Naive thymus-derived CD4-positive, alpha-beta T cell (primary cell): ENCODE data around the gene FNDC3A. TPM values are rescaled to one million over a fixed set of nuclear protein-coding genes. Genes with fewer than 3 reads are reported as not detected.
"Not testable (repeated sequence)": the region's sequence is repeated elsewhere in the genome, so short reads cannot be mapped to it uniquely, and the experiment has no call there.

Experiments used
- ATAC-seq: fragments of 150-1000 bp; cut with Tn5 transposase; 2 replicates; pipeline ENCODE4 v1.10.0; 2021; ENCODE audit warnings: mild to moderate bottlenecking, moderate library complexity
- CTCF ChIA-PET: fragments of 350-600 bp; sonication (Branson Sonifier 250); formaldehyde crosslinking; loops from one replicate; lab custom pipeline; 2021; ENCODE audit warnings: antibody characterized with exemption; lab: Charles Lee
- POLR2A ChIA-PET: fragments of 350-600 bp; sonication (Branson Sonifier 250); formaldehyde crosslinking; loops from one replicate; lab custom pipeline; 2021; ENCODE audit warnings: antibody characterized with exemption, inconsistent platforms; lab: Charles Lee
- DNase-seq, 9 donors: peaks; one replicate each; pipeline versions ENCODE4 v3.0.0 to v3.0.0-alpha.2; 2020 to 2022; ENCODE audit warnings: mixed read lengths in 1 of 9
- H3K27ac ChIP-seq: one replicate; pipeline ENCODE4 v1.7.0; 2013; ENCODE audit warnings: mild to moderate bottlenecking, low read depth, low read length, moderate library complexity
- H3K27me3 ChIP-seq, 2 donors: one replicate each; pipeline ENCODE4 v1.7.0; 2013; ENCODE audit warnings: low read length in 2 of 2, mild to moderate bottlenecking in 2 of 2, moderate library complexity in 2 of 2; ENCODE audit not compliant: control insufficient read depth in 2 of 2, insufficient read depth in 2 of 2
- H3K36me3 ChIP-seq, 3 experiments: 1 replicate in 2 of 3; 2 replicates in 1 of 3; pipeline ENCODE4 v1.7.0; 2013; ENCODE audit warnings: low read length in 3 of 3, mild to moderate bottlenecking in 3 of 3, moderate library complexity in 1 of 3; ENCODE audit not compliant: insufficient read depth in 3 of 3, control insufficient read depth in 2 of 3
- H3K4me1 ChIP-seq, 2 donors: one replicate each; pipeline ENCODE4 v1.7.0; 2013; ENCODE audit warnings: low read length in 2 of 2, mild to moderate bottlenecking in 2 of 2, moderate library complexity in 1 of 2; ENCODE audit not compliant: control insufficient read depth in 2 of 2, insufficient read depth in 2 of 2
- H3K4me3 ChIP-seq: 2 replicates; pipeline ENCODE4 v1.7.0; 2013; ENCODE audit warnings: mild to moderate bottlenecking, low read length
- H3K9me3 ChIP-seq, 3 experiments: 1 replicate in 2 of 3; 2 replicates in 1 of 3; pipeline ENCODE4 v1.7.0; 2013; ENCODE audit warnings: low read length in 3 of 3; ENCODE audit not compliant: control insufficient read depth in 2 of 3
- H3K27ac Mint-ChIP-seq, 9 donors: one replicate each; pipeline ENCODE4 v1.8.0; 2020 to 2022; ENCODE audit warnings: mixed read lengths in 9 of 9, mild to moderate bottlenecking in 8 of 9, moderate library complexity in 5 of 9, inconsistent platforms in 2 of 9
- H3K27me3 Mint-ChIP-seq, 5 donors: one replicate each; pipeline ENCODE4 v1.8.0; 2021 to 2022; ENCODE audit warnings: mixed read lengths in 5 of 5, mild to moderate bottlenecking in 1 of 5
- H3K36me3 Mint-ChIP-seq, 5 donors: one replicate each; pipeline ENCODE4 v1.8.0; 2020 to 2022; ENCODE audit warnings: mixed read lengths in 5 of 5, mild to moderate bottlenecking in 3 of 5, inconsistent platforms in 1 of 5
- H3K4me1 Mint-ChIP-seq, 7 donors: one replicate each; pipeline ENCODE4 v1.8.0; 2020 to 2022; ENCODE audit warnings: mixed read lengths in 7 of 7, mild to moderate bottlenecking in 3 of 7, inconsistent platforms in 1 of 7
- H3K4me3 Mint-ChIP-seq, 10 donors: one replicate each; pipeline ENCODE4 v1.8.0; 2020 to 2022; ENCODE audit warnings: mild to moderate bottlenecking in 10 of 10, mixed read lengths in 10 of 10, moderate library complexity in 6 of 10, inconsistent platforms in 2 of 10
- H3K9me3 Mint-ChIP-seq, 11 donors: one replicate each; pipeline ENCODE4 v1.8.0; 2020 to 2022; ENCODE audit warnings: mixed read lengths in 11 of 11, mild to moderate bottlenecking in 4 of 11, inconsistent platforms in 1 of 11, moderate library complexity in 1 of 11
- intact Hi-C, 2 donors: fragments of 100-400 bp; cut with micrococcal nuclease; formaldehyde crosslinking; loops; one replicate each; pipeline ENCODE4 v1.15.1; 2023
- polyA plus RNA-seq, 2 donors: library from polyadenylated mRNA; unstranded; fragments of 300-500 nt; fragmentation: Illumina TruSeq; gene quantifications; one replicate each; pipeline ENCODE4 v1.2.3, GENCODE V29; 2021
- total RNA-seq, 6 experiments: library from RNA in 5 of 6; stranded (reverse) in 5 of 6; gene quantifications; 1 replicate in 5 of 6; 2 replicates in 1 of 6; pipeline ENCODE4 v1.2.3 and lab custom pipeline; 2021 to 2026

The FNDC3A gene
- total and polyA plus RNA-seq, 7 experiments from 2014 or later: 12.0 to 46.4 (median 35.4) TPM

DNA sequence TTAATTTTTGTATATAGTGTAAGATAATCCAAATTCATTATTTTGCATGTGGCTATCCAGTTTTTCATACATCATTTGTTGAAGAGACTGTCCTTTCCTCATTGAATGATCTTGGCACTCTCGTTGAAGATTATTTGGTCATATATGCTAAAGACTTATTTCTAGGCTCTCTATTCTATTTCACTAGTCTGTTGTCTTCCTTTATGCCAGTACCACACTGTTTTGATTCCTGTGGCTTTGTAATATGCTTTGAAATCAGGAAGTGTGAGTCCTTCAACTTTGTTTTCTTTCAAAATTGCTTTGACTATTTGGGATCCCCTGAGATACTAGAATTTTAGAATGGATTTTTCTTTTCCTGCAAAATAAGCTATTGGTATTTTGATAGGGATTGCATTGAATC lies 24.5 kb downstream of the FNDC3A start:
- no peak overlapping the region for H3K4me3 ChIP-seq
- POLR2A ChIA-PET: interaction anchor here (0.8 kb wide), 1 partner anchor 16 kb away, joined by 3 read pairs; no protein-coding TSS in a partner anchor
- no peaks in the 10 kb centered on the region for H3K27me3 ChIP-seq
- H3K4me1 Mint-ChIP-seq: peaks cover 5 to 58% (median 37%) of the 10 kb centered on the region in 7 donors
- DNase-seq: no peak
- intact Hi-C loops: no loop called here
- peaks cover 0 to 6% (median 0%) of the 10 kb centered on the region in 3 experiments for H3K9me3 ChIP-seq
- H3K27ac ChIP-seq: no peak overlapping the region
- CTCF ChIA-PET: no interaction called here
- ATAC-seq: no peak
- H3K27me3 Mint-ChIP-seq: no peaks in the 10 kb centered on the region
- H3K9me3 Mint-ChIP-seq: peaks cover 3 to 49% (median 21%) of the 10 kb centered on the region in 11 donors
- no peaks in the 10 kb centered on the region for H3K4me1 ChIP-seq
- H3K4me3 Mint-ChIP-seq: no peak overlapping the region
- H3K36me3 Mint-ChIP-seq: peaks cover 38 to 58% (median 52%) of the 10 kb centered on the region in 5 donors
- no peak overlapping the region for H3K27ac Mint-ChIP-seq
- no peaks in the 10 kb centered on the region for H3K36me3 ChIP-seq

DNA sequence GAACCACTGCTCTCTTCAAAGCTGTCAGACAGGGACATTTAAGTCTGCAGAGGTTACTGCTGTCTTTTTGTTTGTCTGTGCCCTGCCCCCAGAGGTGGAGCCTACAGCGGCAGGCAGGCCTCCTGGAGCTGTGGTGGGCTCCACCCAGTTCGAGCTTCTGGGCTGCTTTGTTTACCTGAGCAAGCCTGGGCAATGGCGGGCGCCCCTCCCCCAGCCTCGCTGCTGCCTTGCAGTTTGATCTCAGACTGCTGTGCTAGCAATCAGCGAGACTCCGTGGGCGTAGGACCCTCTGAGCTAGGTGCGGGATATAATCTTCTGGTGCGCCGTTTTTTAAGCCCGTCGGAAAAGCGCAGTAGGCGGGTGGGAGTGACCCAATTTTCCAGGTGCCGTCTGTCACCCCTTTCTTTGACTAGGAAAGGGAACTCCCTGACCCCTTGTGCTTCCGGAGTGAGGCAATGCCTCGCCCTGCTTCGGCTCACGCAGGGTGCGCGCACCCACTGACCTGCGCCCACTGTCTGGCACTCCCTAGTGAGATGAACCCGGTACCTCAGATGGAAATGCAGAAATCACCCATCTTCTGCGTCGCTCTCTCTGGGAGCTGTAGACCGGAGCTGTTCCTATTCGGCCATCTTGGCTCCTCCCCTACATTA lies 43.4 kb downstream of the FNDC3A start:
- H3K36me3 ChIP-seq, CTCF ChIA-PET: not testable (repeated sequence)

DNA sequence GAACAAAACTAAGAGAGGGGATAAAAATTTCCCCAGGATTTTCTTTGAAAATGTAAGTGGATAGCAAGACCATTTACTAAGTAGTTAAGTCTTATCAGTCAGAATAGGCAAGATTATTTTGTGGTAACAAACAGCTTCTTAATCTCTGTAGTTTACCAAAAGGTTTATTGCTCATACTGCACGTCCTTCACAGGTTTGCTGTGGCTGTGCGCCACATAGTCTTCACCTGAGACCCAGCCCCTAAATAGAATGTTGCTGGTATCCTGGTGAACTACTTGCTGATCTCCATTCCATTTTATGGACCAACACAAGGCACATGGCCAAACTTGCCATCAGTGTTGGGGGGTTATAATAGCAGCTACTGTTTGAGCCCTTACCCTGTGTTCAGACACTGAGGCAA lies 44.6 kb downstream of the FNDC3A start:
- intact Hi-C loops: no loop called here
- CTCF ChIA-PET: no interaction called here
- H3K4me3 Mint-ChIP-seq: no peak overlapping the region

More for the DNA sequence above, 43.4 kb downstream of the FNDC3A start:
- DNase-seq, H3K27ac ChIP-seq, H3K9me3 Mint-ChIP-seq, H3K4me3 Mint-ChIP-seq, H3K4me3 ChIP-seq, ATAC-seq, H3K27me3 ChIP-seq, H3K9me3 ChIP-seq, H3K4me1 Mint-ChIP-seq, H3K27me3 Mint-ChIP-seq, H3K4me1 ChIP-seq, intact Hi-C loops, H3K27ac Mint-ChIP-seq, POLR2A ChIA-PET: not testable (repeated sequence)
- peaks cover 4 to 40% (median 29%) of the 10 kb centered on the region in 5 donors for H3K36me3 Mint-ChIP-seq

DNA sequence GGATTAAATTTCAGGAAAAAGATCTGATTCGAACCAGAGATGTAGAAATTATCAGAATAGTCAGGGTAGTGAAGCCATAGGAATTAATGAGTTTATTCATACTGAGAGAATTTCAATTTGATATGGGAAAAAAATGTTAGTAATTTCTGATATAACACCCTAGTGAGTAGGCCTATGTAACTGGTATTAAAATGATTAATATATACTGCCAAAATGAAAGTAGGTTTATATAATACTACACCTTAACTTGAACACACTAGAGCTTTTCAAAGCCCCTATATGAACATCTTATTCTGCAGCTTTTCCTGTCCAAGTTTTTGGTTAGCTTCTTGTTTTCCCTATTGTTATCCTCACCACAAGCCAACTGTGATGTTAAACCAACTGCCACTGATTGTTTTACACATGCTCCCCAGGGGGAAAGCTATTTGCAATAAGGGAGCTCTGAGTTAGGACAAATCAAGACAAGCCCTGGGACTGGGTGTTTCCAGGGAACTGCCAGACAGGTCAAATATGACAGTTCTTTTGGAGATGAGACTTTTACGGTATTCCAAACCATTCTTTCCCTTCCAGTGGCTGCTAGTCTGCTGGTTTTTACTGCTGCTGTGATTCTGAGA lies 45.3 kb downstream of the FNDC3A start:
- Mint-ChIP-seq H3K36me3 (peaks cover 4 to 41% (median 33%) of the 10 kb centered on the region in 5 donors), H3K27me3 (no peaks in the 10 kb centered on the region), H3K27ac (no peak overlapping the region), H3K4me1 (peaks cover 0 to 6% (median 2%) of the 10 kb centered on the region in 7 donors), H3K9me3 (peaks cover 0 to 10% (median 3%) of the 10 kb centered on the region in 11 donors), H3K4me3 (no peak overlapping the region)
- Histone ChIP-seq H3K27ac (no peak overlapping the region), H3K4me3 (no peak overlapping the region), H3K27me3 (no peaks in the 10 kb centered on the region), H3K9me3 (no peaks in the 10 kb centered on the region), H3K4me1 (no peaks in the 10 kb centered on the region), H3K36me3 (peaks cover 0 to 9% (median 0%) of the 10 kb centered on the region in 3 experiments)
- ATAC-seq: no peak
- POLR2A ChIA-PET: interaction anchor here (0.6 kb wide), 1 partner anchor 89 kb away, joined by 3 read pairs; no protein-coding TSS in a partner anchor
- CTCF ChIA-PET: interaction anchor here (0.5 kb wide), 1 partner anchor 586 kb away, joined by 5 read pairs; no protein-coding TSS in a partner anchor
- intact Hi-C loops: no loop called here
- DNase-seq: no peak

More for the DNA sequence above, 44.6 kb downstream of the FNDC3A start:
- Histone ChIP-seq H3K27ac (no peak overlapping the region), H3K9me3 (no peaks in the 10 kb centered on the region), H3K36me3 (peaks cover 0 to 9% (median 0%) of the 10 kb centered on the region in 3 experiments), H3K27me3 (no peaks in the 10 kb centered on the region), H3K4me3 (no peak overlapping the region), H3K4me1 (no peaks in the 10 kb centered on the region)
- Mint-ChIP-seq H3K27ac (no peak overlapping the region), H3K36me3 (peaks cover 4 to 42% (median 30%) of the 10 kb centered on the region in 5 donors), H3K9me3 (peaks cover 0 to 10% (median 4%) of the 10 kb centered on the region in 11 donors), H3K4me1 (peaks cover 0 to 6% (median 2%) of the 10 kb centered on the region in 7 donors), H3K27me3 (no peaks in the 10 kb centered on the region)
- POLR2A ChIA-PET: interaction anchor here (0.6 kb wide), 1 partner anchor 89 kb away, joined by 3 read pairs; no protein-coding TSS in a partner anchor
- ATAC-seq: no peak
- DNase-seq: no peak

DNA sequence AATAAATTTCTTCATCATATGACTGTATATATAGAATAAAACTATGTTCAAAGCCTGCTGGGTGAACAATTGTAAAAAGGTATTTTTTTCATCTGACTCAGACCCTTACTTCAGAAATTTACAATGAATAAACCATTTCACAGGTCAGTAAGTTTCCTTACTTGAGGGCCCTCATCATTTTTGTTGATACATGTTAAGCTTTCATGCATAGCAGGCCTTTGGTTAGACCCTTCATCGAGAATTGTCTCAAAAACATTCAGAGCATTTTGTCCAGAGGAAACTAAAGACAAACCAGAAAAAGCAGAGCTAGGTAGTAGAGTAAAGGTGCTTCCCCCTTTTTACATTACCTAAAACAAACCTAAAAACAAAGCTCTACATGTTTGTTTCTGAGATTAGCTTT lies 46.2 kb downstream of the FNDC3A start:
- no peaks in the 10 kb centered on the region for H3K27me3 ChIP-seq
- no peaks in the 10 kb centered on the region for H3K9me3 ChIP-seq
- DNase-seq (no peak), ATAC-seq (no peak)
- peaks cover 0 to 10% (median 3%) of the 10 kb centered on the region in 11 donors for H3K9me3 Mint-ChIP-seq
- no peaks in the 10 kb centered on the region for H3K27me3 Mint-ChIP-seq
- H3K4me3 Mint-ChIP-seq: no peak overlapping the region
- intact Hi-C loops: no loop called here
- no peaks in the 10 kb centered on the region for H3K4me1 ChIP-seq
- H3K36me3 ChIP-seq: peaks cover 0 to 9% (median 0%) of the 10 kb centered on the region in 3 experiments
- ChIA-PET CTCF (no interaction called here), POLR2A (interaction anchor here (1.4 kb wide), 1 partner anchor 46 kb away, joined by 5 read pairs; the partner anchor contains the start of gene FNDC3A)
- no peak overlapping the region for H3K27ac ChIP-seq
- peaks cover 0 to 6% (median 2%) of the 10 kb centered on the region in 7 donors for H3K4me1 Mint-ChIP-seq
- no peak overlapping the region for H3K4me3 ChIP-seq
- H3K36me3 Mint-ChIP-seq: peaks cover 4 to 46% (median 38%) of the 10 kb centered on the region in 5 donors
- H3K27ac Mint-ChIP-seq: no peak overlapping the region

DNA sequence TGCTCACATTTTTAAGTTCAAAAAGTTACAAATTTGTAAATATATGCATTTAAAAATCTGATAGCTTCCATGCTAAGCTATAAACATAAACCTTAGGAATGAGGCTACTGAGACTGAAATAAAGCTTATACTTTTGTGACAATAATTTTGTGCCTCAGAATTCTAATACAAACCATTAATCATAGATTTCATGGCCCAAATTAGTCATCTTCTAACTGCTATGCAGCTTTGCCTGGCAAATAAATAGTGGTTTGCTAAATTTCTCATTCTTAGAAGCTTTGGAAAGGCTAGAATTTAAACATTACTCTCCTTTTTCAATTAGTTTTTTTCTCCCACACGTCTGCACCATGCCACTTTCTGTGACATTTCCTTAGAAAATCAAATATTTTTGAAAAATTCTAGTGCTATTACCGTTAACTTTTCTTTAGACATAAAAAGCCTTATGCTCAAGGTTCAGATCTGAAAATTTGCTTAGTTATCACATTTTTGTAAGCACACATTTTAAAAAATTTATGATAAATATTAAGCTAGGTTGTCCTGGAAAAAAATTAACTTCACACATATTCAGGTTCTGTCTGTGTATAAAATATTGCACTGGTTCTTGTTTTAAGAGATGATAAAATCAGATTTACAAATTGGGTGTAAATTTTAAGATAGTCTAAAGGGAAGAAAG lies 46.9 kb downstream of the FNDC3A start:
- ChIA-PET CTCF (no interaction called here), POLR2A (interaction anchor here (1.4 kb wide), 1 partner anchor 46 kb away, joined by 5 read pairs; the partner anchor contains the start of gene FNDC3A)
- no peaks in the 10 kb centered on the region for H3K9me3 ChIP-seq
- ATAC-seq: no peak
- Mint-ChIP-seq H3K9me3 (peaks cover 0 to 10% (median 3%) of the 10 kb centered on the region in 11 donors), H3K27ac (no peak overlapping the region), H3K36me3 (peaks cover 4 to 48% (median 39%) of the 10 kb centered on the region in 5 donors), H3K4me3 (no peak overlapping the region), H3K27me3 (no peaks in the 10 kb centered on the region), H3K4me1 (peaks cover 0 to 6% (median 0%) of the 10 kb centered on the region in 7 donors)
- no peaks in the 10 kb centered on the region for H3K27me3 ChIP-seq
- no peak overlapping the region for H3K4me3 ChIP-seq
- no peaks in the 10 kb centered on the region for H3K4me1 ChIP-seq
- no peak for DNase-seq
- intact Hi-C loops: no loop called here
- H3K36me3 ChIP-seq: peaks cover 0 to 9% (median 0%) of the 10 kb centered on the region in 3 experiments
- no peak overlapping the region for H3K27ac ChIP-seq
